Lung (tissue), 12 donors: Measurements from ENCODE around the gene VGLL4. TPM values are rescaled to one million over a fixed set of nuclear protein-coding genes. Genes with fewer than 3 reads are reported as not detected.

Experiments
- ATAC-seq: fragments of 200-7000 bp; cut with Tn5 transposase; one replicate; pipeline ENCODE4 v1.9.1; 2020; ENCODE audit warnings: moderate number of reproducible peaks; ENCODE audit not compliant: insufficient read depth, low FRiP score
- DNase-seq, 3 donors: peaks; one replicate each; pipeline ENCODE4 v3.0.0-alpha.2; 2013 to 2017
- H3K27ac ChIP-seq, 2 donors: one replicate each; pipeline ENCODE4 v1.5.1; 2013; ENCODE audit warnings: mild to moderate bottlenecking in 2 of 2, moderate library complexity in 2 of 2, control low read depth in 1 of 2, inconsistent platforms in 1 of 2, low read depth in 1 of 2, low read length in 1 of 2
- H3K27me3 ChIP-seq, 3 donors: one replicate each; pipeline ENCODE4 v1.5.1; 2013; ENCODE audit warnings: low read length in 2 of 3; ENCODE audit not compliant: control insufficient read depth in 3 of 3, insufficient read depth in 3 of 3
- H3K36me3 ChIP-seq, 4 donors: one replicate each; pipeline ENCODE4 v1.5.1; 2013; ENCODE audit warnings: low read length in 4 of 4, mild to moderate bottlenecking in 1 of 4, moderate library complexity in 1 of 4; ENCODE audit not compliant: control insufficient read depth in 4 of 4, insufficient read depth in 4 of 4
- H3K4me1 ChIP-seq, 5 donors: one replicate each; pipeline ENCODE4 v1.5.1; 2013; ENCODE audit warnings: low read length in 5 of 5, mild to moderate bottlenecking in 2 of 5, moderate library complexity in 1 of 5; ENCODE audit not compliant: control insufficient read depth in 5 of 5, insufficient read depth in 5 of 5
- H3K4me3 ChIP-seq: one replicate; pipeline ENCODE4 v1.5.1; 2013; ENCODE audit warnings: mild to moderate bottlenecking, control low read depth, moderate library complexity
- H3K9ac ChIP-seq, 2 donors: one replicate each; pipeline ENCODE4 v1.5.1; 2013; ENCODE audit warnings: low read length in 2 of 2, control low read depth in 1 of 2; ENCODE audit not compliant: insufficient read depth in 1 of 2
- H3K9me3 ChIP-seq, 4 donors: one replicate each; pipeline ENCODE4 v1.5.1; 2013; ENCODE audit warnings: low read length in 3 of 4, mild to moderate bottlenecking in 1 of 4, moderate library complexity in 1 of 4; ENCODE audit not compliant: control insufficient read depth in 4 of 4, insufficient read depth in 3 of 4
- CTCF ChIP-seq: IDR thresholded peaks from 2 replicates; pipeline ENCODE4 v1.5.1; 2012; ENCODE audit warnings: mild to moderate bottlenecking; ENCODE audit errors: control extremely low read depth, extremely low read depth
- WGBS, 2 donors: extraction: QIAGEN DNeasy Blood & Tissue Kit; methylation state at CpG; one replicate each; pipeline ENCODE4 v1.1.7; 2013; 5-methylcytosine and 5-hydroxymethylcytosine counted together
- polyA plus RNA-seq, 2 donors: library from polyadenylated mRNA; stranded (reverse); fragments of 200-250 nt; gene quantifications; one replicate each; pipeline ENCODE4 v1.2.1, GENCODE V29; 2013
- total RNA-seq, 2 donors: library from RNA; depleted of rRNA in 1 of 2; stranded (reverse); fragments of >200 nt in 1 of 2; gene quantifications; one replicate each; pipeline ENCODE4 v1.2.1, GENCODE V29; 2014 to 2021
- donor health status: control.
- donor health status: control.
- donor health status: Bipolar disorder and iron deficiency.
- donor health status: healthy.
- donor health status: DM: yes; HTN: yes; CAD: no.

The VGLL4 gene
- total and polyA plus RNA-seq, 4 donors: 30.5 to 94.1 (median 39.3) TPM

- H3K27ac ChIP-seq: peak overlapping the region in 1 of 2 donors; percentile 37
- no peak overlapping the region for H3K4me3 ChIP-seq
- H3K27me3 ChIP-seq: no peaks in the 10 kb centered on the region
- peaks cover 0 to 2% (median 0%) of the 10 kb centered on the region in 4 donors for H3K9me3 ChIP-seq
- no peaks in the 10 kb centered on the region for H3K36me3 ChIP-seq
- 79 to 83% methylated on average over 16 of the region's 16 CpGs for WGBS, 2 donors
- no peak for TF ChIP-seq CTCF
- no peak overlapping the region for H3K9ac ChIP-seq
- H3K4me1 ChIP-seq: peaks cover 0 to 34% (median 9%) of the 10 kb centered on the region in 5 donors
- peak in 1 of 3 donors; percentile 12 for DNase-seq
- ATAC-seq: no peak
These were observed 98.4 kb downstream of the VGLL4 start for GRCh38 chr3:11545186-11545851.

GRCh38 chr3:11544412-11545181 is 99.1 kb downstream of the VGLL4 start:
- Histone ChIP-seq H3K27ac (no peak overlapping the region), H3K4me3 (no peak overlapping the region), H3K9me3 (peaks cover 0 to 2% (median 0%) of the 10 kb centered on the region in 4 donors), H3K4me1 (peaks cover 0 to 34% (median 9%) of the 10 kb centered on the region in 5 donors), H3K9ac (no peak overlapping the region), H3K27me3 (no peaks in the 10 kb centered on the region), H3K36me3 (peaks cover 0 to 2% (median 0%) of the 10 kb centered on the region in 4 donors)
- peak; percentile 42 to 57 (median 50) for DNase-seq
- no peak for TF ChIP-seq CTCF
- no peak for ATAC-seq
- WGBS, 2 donors: 75% methylated on average over 17 of the region's 17 CpGs

GRCh38 chr3:11543948-11544387 is 99.7 kb downstream of the VGLL4 start:
- no peak for ATAC-seq
- H3K27me3 ChIP-seq: no peaks in the 10 kb centered on the region
- H3K9ac ChIP-seq: no peak overlapping the region
- H3K9me3 ChIP-seq: peaks cover 0 to 2% (median 0%) of the 10 kb centered on the region in 4 donors
- 84 to 91% methylated on average over 6 of the region's 6 CpGs for WGBS, 2 donors
- peaks cover 0 to 28% (median 9%) of the 10 kb centered on the region in 5 donors for H3K4me1 ChIP-seq
- peaks cover 0 to 2% (median 0%) of the 10 kb centered on the region in 4 donors for H3K36me3 ChIP-seq
- TF ChIP-seq CTCF: no peak
- DNase-seq: no peak
- no peak overlapping the region for H3K4me3 ChIP-seq
- H3K27ac ChIP-seq: no peak overlapping the region
